Stimulated activated CD4-positive, alpha-beta T cell treated with anti-CD3 and anti-CD28 coated beads, Interleukin-1b, Interleukin-23, amount 100 ng/mL, for 48 hours (primary cell): ENCODE measurements around the gene MYO16.
"Not testable (repeated sequence)": the region's sequence is repeated elsewhere in the genome, so short reads cannot be mapped to it uniquely, and the experiment has no call there.

Source experiments
- DNase-seq: peaks from one replicate; pipeline ENCODE4 v3.0.0-alpha.2; 2020

MYO16 gene

DNA sequence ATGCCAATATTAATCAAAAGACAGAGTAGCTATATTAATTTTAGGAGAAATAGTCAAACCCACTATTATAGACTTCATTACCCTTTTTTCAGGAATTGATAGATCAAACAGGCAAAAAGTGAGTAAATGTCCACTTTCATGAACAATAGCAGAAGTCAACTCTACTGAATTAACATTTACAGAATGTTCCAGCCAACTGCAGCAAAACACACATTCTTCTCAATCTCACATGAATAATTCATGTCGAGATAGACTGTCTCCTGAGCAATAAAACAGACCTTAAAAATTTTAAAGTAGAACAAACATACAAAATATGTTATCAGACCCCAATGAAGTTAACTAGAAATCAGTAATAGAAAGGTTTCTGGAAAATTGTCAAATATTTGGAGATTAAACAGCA is 118.4 kb downstream of the MYO16 start:
- no peak for DNase-seq

DNA sequence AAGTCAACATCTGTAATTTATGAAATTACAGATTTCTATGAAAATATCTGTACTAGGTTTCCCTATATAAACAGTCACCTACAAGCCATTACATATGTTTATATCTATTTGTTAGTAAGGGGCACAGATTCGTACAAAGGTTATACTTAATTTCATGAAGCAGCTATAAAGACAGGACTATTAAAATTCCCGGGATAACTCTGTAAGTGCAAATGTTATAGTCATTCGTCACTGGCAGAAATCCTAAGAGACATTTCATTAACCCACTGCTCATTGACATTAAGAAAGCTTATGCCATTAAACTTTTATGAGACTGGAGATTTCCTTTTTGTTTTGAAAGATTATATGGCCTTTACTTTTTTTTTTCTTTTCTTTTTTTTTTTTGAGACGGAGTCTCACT is 122.9 kb downstream of the MYO16 start:
- no peak for DNase-seq

- DNase-seq, result no peak
Measured at GRCh38 chr13:108755083-108755482, 125.7 kb downstream of the MYO16 start.

DNA sequence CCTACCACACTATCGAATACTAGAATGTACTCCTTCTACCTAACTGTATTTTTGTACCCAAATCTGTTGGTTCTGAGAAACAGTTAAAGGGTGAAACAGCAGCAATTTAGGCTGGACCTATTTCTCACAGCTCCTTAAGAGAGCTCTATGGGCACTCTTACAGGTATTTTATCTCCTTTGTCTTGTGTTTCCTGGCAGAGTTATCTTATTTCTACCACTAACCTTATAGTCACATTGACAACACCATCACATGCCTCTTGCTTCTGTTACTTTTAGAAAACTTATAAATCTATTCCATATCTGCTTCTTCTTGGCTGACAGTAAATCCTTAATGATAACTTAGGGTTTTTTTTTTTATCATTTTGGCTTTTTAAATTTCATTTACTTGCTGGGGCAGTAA is 130.7 kb downstream of the MYO16 start:
- no peak for DNase-seq

- DNase-seq, result no peak
Measured at GRCh38 chr13:108760541-108760940, 131.1 kb downstream of the MYO16 start.

DNA sequence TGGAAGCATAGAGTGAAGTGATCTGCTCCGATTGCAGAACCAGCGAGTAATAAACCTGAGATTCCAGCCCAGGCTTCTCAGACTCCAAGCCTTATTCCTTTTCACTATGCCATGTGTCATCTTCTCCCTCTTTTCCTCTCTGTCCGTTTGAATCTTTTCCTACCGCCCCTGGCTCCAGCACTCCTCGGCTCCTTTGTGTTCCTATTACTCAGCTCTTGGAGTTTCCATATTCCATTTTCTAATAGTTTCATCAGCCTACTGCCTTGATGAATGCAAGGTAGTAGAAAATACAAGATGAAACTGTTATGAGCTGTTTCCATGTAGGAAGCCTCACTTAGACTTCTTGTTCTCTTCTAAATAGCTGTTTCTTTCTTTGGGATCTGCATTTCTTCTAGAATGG is 138.6 kb downstream of the MYO16 start:
- no peak for DNase-seq

GRCh38 chr13:108769213-108770070 is 140.0 kb downstream of the MYO16 start:
- no peak for DNase-seq

- no peak for DNase-seq
Measured at GRCh38 chr13:108775597-108775996, 146.2 kb downstream of the MYO16 start.

DNA sequence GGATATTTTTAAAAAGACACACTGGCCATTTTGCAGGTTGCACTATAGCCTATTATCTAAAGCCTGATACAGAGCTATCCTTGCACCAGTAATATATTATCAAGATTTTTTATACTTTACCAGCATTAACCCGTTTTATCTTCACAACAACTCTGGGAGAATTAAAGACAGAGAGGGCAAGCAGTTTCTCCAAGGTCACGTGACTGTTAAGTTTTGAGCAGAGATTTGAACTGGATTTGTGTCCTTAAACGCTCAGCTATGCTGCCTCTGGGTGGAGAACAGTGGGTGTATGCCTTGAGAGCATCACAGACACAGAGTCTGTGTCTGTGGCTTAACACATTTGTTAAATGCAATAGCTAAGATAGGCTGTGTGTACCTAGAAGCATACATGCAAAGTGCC is 147.2 kb downstream of the MYO16 start:
- DNase-seq, result no peak

DNA sequence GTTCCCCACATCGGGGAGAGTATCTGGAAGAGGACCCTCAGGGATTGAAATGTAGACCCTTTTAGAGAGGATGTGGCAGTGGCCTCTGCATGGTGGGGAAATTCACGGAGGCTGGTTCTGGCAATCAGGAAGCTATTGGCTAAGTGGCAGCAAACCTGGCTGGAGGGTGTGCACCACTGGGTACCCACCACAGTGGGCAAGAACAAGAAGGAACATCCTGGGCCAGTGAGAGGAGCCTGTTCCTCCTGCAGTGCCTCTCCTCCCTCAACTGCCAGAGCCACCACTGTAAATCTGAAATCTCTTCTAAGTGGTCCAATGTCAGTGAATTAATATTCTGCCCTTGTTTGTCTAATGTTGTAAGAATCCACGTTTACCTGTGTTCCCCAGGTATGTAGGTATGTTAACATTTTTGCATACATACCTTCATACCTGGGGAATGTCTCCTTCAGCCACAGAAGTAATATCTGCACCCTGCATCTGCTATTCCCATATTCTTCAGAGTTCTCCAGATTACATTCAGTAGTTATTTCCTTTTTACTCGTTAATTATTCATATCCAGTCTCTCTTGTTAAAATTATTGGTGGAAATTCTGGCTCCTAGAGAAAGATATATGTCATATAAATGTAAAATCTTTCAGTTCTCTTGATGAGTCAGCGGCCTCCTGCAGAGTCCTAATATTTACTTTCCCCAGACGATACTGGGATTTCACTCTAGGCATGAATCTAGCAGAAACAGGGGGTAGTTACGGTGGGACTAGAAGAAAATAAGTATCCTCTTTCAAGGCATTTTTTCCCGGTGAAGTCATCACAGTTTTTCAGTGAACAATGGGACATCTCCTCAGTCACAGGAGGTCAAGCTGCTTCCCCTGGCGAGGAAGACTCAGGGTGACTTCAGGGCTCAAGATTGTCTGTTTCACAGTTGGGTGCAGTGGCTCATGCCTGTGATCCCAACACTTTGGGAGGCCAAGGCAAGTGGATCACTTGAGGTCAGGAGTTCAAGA is 148.3 kb downstream of the MYO16 start:
- DNase-seq, result no peak

DNA sequence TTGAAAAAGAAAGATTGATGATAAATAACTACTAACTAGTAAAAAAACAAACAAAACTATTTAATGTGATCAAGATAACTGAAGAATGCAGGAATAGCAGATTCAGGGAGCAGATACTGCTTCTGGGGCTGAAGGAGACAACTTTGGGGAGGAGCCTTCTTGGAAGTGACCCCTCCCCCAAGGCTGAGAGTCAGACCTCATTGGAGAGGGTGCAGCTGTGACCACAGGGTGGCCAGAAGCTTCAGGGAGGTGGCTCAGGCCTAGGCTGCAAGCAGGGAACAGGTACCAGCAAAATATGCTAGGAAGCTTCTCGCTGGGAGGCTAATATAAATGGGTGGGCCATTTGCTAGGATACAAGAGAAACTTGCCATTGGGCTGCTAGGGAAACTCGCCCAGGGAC is 149.9 kb downstream of the MYO16 start:
- no peak for DNase-seq

DNA sequence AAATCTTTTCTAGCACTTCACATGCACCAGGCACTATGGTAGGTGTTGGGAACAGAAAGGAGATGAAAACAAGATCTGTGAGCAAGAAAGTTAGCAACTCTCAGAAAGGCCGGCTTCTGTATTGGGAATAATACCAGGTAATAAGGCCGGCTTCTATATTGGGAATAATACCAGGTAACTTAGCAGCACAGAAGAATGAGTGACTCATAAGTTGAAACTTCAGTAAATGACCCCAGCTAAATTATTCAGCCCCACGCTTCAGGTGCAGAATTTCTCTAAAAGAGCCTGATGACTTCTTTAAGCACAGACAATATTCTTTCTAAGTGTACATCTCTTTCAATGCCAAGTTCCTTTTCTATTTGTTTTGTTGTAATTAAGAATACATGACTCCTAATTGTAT is 151.3 kb downstream of the MYO16 start:
- DNase-seq, result no peak

- DNase-seq, result no peak
Measured at GRCh38 chr13:108781312-108781711, 151.9 kb downstream of the MYO16 start.

GRCh38 chr13:108782480-108782879 is 153.1 kb downstream of the MYO16 start:
- not testable (repeated sequence) for DNase-seq

GRCh38 chr13:108785844-108786243 is 156.4 kb downstream of the MYO16 start:
- DNase-seq, result no peak

DNA sequence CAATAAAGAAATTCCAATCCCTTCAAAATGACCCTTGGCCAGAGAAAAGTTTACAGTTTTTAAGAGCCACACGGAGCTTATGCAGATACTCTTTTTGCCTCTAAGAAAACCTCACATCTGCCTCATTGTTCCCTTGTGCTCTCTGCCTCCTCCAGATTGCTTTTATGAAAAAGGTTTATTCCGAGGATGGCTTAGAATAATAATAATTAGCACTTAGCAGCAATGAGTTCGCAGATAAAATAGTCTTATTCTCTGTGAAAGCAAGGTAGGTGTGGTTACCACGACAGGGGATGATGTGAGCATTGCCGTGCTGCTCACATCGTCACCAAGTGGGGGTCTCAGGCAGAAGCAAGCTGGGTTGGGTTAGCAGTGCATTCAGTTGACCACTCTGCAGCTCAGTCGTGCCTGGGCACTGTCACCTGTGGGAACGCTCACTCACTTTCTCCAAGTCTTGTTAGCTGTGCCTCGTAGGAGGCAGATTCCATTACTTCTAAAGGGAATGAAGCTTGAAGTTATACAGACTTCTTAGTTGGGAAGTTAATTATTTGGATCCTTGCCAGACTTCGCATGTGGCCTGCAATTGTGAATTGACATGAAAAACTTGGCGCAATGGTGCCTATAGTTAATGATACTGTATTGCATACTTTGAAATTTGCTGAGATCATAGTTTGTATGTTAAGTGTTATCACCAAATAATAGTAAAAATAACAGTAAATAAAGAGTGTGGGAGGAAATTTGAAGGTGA is 157.2 kb downstream of the MYO16 start:
- DNase-seq, result no peak

DNA sequence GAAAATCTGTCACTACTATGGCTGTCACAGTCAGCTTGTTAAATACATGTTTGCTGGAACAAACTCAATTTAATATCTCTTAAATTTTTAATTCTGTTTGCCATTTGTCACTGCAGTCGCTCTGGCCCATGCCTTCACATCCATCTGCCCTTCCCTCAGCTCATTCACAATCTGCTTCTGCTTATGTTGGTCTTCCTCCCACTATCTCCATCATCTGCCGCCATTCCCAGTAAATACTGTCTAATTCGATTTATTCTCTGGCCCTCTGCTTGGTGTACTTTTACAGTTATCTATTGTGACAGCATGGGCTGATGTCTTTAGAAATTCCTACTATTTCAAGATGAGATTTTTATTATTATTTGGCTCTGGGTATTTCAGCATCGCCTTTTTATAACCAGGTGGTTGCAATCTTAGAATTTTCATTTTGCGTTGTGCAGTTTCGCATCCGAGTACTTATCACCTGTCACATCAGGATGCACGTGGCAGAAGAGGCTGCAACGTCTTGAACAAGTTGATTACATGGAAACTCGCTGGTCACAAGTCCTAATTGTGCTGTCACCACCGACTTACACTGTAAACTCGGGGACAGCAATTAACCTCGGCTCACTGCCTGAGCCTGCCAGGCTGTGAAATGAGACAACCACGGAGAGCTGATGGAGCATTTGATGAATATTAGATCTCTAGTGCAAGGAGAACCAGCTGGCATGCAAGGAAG is 158.4 kb downstream of the MYO16 start:
- no peak for DNase-seq

DNA sequence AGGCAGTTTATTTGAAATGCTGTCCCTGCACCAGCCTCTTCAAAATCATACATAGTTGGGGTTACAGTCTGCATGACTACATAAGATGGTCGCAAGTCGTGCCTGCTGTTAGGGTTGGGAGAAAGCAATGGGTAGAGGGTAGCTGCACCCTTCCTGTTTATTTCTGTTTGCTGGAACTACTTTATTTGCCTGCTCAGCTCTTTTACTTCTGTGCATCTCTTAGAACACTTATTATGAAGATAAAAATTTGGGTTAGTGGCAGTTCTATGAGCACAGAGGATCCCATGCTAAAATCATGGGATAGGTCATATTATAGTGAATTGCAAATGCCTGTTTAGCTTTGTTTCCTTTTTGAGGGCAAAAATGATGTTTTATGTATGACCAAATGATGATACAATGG is 160.1 kb downstream of the MYO16 start:
- DNase-seq, result no peak

DNA sequence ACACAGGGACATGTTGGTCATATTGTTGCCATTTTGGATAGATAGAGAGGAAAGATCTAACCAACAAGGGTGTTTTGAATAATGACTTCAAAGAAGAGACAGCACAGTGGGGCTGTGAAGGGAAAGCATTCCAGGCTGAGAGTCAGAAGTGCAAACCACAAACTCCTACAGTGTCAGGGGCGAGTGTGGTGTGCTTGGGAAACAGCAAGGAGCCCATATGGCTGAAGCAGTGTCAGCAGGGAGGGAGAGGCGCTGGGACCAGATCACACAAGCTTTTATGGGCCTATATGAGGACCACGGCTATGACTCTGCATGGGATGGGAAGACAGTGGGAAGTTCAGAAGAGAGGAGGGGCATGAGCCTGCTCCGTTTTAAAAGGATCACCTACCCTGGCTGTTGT is 166.4 kb downstream of the MYO16 start:
- DNase-seq, result no peak

GRCh38 chr13:108797354-108797753 is 167.9 kb downstream of the MYO16 start:
- DNase-seq, result no peak

DNA sequence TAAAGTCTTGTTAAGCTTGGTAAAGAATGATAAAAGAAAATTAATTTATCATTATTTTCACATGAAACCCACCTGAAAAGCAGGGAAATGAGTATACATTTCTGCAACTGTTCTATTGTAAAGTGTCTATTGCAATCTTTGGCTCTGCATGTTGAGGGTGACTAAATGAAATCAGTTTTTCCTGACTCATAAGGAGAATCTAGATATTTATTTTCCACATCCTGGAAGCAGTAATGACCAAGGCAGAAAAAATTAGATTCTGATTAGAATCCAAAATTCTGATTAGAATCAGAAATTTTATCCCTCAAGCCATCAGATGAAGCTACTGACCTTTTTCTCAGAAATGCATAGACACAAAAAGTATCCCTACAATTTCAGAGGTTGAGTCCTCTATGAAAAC is 178.4 kb downstream of the MYO16 start:
- no peak for DNase-seq

DNA sequence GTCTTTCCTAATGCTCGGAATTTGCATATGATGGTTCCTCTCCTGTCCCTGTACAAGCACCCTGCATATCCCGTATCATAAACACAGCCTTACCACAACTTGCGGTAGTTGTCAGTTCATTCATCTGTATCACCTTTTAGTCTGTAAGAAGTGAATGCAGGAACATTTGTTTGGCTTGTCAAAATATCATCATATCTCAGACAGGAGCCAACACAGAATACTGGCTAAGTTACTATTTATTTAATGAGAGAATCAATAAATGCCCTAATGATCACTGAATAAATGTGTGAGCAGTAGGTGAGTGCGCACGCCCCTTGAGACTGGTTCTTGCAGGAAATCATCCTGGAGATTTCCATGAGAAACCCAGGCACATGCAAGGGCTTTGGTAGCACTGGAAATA is 182.8 kb downstream of the MYO16 start:
- no peak for DNase-seq
